DMS153 treated with DMSO at 0.1 percent for 48 hours (cell line): ENCODE data around the gene ARF6.
"Not testable (repeated sequence)": the region's sequence is repeated elsewhere in the genome, so short reads cannot be mapped to it uniquely, and the experiment has no call there.

Experiments used
- DNase-seq: peaks from one replicate; lab custom pipeline; 2025; ENCODE audit not compliant: unreplicated experiment; lab: John Stamatoyannopoulos, UW

The ARF6 gene

DNA sequence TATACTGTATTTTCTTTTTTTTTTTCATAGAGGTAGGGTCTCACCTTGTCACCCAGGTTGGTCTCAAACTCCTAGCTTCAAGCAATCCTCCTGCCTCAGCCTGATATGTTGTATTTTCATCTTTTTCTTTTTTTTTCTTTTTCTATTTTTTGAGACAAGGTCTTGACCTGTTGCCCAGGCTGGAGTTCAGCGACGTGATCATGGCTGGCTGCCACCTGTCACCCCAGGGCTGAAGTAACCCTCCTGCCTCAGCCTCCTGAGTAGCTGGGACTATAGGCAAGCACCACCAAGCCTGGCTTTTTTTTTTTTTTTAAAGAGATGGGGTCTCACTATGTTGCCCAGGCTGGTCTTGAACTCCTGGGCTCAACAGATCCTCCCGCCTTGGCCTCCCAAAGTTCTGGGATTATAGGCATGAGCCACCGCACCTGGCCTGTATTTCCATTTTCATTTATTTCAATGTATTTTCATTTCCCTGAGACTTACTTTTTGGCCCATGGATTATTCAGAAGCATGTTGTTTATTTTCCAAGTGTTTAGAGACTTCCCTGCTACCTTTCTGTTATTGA, 16.2 kb upstream of the ARF6 start:
- DNase-seq = no peak

DNA sequence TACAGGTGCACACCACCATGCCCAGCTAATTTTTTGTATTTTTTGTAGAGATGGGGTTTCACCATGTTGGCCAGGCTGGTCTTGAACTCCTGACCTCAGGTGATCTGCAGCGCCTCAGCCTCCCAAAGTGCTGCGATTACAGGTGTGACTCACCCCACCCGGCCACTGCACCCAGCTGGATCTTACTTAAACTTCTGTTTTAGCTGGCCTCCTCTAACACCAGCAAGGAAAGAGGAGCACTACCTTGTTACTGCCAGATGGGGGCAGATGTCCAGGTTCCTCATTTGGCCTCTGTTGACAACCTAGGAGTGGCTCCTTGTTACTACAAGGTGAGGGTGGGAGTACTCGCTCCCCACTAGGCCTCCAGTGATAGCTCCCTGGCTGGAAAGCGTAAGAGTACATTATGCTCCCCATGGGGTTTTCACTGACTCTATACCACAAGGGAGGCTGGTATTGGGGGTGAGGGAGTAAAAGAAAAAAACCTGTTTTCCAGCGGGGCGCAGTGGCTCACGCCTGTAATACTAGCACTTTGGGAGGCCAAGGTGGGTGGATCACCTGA, 13.2 kb upstream of the ARF6 start:
- DNase-seq = no peak

DNA sequence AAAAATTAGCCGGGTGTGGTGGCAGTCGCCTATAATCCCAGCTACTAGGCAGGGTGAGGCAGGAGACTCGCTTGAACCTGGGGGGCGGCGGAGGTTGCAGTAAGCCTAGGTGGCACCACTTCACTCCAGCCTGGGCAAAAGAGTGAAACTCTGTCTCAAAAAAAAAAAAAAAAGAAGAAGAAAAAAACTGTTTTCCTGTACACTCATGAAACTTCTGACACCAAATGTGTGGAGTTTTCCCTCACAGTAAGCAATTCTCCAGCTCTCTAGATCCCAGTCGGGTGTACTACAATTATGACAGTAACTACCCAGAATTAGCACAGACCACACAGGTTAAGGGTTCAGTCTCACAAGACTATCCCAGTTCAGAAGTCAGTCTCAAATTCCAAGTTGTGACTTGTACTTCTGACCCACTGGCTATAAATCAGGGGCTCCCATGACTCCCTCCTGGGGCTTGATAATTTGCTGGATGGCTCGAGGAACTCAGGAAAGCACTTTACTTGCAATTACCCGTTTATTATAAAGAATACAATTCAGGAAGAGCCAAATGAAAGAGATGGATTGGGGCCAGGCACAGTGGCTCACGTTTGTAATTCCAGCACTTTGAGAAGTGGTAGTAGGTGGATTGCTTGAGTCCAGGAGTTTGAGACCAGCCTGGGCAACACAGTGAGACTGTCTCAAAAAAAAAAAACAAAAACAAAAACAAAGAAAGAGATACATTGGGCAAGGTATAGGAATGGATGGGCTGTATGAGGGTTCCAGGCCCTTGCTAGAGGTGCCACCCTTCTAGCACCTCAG, 12.4 kb upstream of the ARF6 start:
- no peak for DNase-seq

DNA sequence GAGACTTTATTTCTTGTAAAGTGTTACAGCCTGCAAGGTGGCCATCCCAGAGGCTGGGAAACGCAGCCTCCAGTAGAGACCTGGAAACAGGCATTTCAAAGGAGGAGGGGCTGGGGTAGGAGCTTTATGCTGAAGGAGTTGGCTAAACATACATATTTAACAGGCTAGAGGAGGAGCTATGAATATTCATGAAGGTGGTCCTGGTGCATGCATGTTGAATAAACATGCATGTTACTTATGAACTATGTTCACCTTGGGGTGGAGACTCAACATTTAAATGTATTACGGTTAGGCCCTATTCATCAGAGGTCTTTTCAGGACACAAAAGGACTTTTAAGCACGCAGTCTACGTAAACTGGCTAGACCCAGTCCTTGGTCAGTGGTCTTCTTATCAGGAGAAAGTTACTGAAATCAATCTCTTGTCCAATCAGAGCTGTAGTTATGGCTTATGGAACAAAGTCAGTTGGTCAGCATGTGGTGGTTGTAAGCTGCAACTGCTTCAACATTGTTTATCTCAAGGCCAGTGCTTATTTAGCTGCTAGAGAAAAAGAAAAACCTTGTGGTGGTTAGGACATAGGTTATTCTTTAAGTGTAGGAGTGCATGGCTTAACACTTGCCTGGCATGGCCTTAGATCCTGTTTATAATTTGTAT, 11.4 kb upstream of the ARF6 start:
- DNase-seq = no peak

DNA sequence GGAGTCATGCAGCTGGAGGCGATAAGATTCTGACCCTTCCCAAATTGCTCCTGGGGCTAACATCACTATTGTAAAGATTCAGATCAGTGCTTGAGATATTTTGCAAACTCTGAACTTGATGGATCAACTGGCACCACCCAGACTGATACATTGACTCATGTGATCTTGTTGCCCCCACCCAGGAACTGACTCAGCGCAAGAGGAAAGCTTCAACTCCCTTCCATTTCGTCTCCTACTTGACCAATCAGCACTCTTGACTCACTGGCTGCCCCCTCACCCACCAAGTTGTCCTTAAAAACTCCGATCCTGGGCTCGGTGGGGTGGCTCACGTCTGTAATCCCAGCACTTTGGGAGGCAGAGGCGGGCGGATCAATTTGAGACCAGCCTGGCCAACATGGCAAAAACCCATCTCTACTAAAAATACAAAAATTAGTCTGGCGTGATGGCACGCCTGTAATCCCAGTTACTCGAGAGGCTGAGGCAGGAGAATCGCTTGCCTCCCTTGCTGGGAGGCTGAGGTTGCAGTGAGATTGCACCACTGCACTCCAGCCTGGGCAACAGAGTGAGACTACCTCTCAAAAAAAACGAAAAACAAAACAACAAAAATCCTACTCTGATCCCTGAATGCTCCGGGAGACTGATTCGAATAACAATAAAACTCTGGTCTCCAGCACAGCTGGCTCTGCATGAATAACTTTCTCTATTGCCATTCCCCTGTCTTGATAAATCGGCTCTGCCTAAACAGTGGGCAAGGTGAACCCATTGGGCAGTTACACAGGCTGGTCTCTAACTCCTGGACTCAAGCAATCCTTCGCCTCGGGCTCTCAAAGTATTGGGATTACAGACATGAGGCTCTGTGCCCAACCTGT, 9.8 kb upstream of the ARF6 start:
- no peak for DNase-seq

DNA sequence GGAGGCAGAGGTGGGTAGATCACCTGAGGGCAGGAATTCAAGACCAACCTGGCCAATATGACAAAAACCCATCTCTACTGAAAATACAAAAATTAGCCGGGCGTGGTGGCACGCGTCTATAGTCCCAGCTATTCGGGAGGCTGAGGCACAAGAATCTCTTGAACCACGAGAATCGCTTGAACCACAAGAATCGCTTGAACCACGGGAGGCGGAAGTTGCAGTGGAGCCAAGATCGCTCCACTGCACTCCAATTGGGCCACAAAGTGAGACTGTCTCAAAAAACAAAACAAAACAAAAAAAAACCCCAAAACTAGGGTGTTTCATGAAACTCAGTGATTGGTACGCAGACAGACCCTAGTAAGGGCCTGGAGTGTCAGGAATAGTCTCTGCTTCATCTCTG, 6.4 kb upstream of the ARF6 start:
- no peak for DNase-seq

DNA sequence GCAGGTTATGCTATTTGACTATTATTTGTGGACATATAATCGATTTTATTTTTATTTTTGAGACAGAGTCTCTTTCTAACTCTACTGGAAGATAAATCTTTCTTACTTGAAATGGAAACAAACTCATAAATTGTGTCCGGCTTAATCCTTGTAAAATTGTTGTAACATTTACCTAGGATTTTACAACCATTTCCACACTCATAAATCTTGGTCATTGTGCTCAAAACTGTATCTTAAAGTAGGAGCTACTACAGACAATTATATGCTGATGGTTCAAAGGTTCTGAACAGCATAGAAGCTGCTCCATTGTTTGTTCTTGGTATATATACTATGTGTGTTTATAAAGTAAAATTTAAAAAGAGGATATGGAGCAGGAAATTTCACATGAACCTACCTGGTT, 4.6 kb upstream of the ARF6 start:
- DNase-seq = no peak

DNA sequence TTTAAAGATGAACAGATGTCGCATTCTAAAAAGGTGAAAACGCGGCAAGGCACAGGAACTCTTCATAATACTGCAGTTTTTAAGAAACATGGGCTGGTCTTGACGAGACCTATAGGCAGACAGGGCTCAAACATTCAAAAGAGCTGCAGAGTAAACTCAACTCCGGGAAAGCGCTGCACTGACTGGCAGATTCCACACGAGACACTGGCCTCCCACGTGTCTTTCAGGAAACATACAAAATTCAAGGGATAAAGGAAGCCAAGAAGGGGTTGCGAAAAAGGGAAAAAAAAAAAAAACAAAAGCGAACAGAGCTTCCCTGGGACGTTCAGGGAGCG, 614 bp upstream of the ARF6 start:
- DNase-seq = peak; percentile 61

DNA sequence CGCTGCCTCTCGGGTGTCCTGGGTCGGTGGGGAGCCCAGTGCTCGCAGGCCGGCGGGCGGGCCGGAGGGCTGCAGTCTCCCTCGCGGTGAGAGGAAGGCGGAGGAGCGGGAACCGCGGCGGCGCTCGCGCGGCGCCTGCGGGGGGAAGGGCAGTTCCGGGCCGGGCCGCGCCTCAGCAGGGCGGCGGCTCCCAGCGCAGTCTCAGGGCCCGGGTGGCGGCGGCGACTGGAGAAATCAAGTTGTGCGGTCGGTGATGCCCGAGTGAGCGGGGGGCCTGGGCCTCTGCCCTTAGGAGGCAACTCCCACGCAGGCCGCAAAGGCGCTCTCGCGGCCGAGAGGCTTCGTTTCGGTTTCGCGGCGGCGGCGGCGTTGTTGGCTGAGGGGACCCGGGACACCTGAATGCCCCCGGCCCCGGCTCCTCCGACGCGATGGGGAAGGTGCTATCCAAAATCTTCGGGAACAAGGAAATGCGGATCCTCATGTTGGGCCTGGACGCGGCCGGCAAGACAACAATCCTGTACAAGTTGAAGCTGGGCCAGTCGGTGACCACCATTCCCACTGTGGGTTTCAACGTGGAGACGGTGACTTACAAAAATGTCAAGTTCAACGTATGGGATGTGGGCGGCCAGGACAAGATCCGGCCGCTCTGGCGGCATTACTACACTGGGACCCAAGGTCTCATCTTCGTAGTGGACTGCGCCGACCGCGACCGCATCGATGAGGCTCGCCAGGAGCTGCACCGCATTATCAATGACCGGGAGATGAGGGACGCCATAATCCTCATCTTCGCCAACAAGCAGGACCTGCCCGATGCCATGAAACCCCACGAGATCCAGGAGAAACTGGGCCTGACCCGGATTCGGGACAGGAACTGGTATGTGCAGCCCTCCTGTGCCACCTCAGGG, 679 bp downstream of the ARF6 start:
- no peak for DNase-seq

DNA sequence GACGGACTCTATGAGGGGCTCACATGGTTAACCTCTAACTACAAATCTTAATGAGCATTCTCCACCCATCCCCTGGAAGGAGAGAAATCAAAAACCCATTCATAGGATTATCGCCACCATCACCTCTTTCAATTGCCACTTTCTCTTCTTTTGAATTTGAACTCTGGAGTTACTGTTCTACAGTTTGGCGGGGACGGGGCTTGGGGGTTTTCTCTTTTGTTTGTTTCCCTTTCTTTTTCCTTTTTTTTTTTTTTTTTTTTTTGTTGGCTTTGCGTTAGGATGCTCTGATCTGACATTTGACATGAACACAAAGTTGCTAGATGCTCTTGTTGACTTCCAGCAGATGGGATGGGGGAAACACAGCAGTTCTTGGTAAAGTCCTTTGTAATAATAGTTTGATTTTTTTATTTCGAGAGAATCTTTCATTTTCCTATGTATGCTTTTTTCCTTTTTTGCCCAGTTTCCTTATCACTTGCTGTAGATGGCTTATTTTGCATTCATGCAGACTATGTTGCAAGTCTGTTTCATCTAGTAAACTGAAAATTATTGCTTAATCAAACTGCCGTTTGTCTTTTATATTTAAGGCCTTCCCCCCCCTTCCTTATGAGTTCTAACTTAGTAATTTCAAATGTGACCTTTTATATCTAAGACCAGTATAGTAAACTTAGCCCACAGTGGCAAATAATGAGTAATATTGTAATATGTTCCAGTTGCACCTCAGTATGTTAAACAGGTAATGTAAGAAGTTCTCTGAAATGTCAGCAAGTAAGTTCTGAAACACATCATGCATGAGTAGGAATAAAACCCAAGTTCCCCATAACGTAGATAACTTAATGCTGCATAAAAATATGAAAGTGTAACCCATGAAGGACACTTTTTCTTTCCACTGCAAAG, 1.6 kb downstream of the ARF6 start:
- DNase-seq = not testable (repeated sequence)

DNA sequence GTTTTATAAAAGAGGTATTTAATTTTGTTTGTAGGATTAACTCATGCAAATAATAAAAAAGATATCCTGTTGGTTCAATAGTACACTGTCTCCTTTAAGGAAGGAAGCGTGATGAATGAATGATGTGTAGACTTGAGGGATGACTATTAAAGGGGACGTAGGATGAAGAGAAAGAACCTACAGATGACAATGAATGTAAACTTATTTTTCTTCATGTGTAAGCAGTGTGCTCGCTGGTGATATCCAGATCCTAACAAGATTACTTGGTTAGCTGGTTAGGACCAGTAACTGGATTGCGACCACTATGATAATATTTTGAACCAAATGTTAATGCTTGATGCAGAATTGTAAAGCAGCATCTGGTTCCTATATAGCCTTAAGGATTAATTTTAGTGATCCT, 2.6 kb downstream of the ARF6 start:
- DNase-seq = no peak

DNA sequence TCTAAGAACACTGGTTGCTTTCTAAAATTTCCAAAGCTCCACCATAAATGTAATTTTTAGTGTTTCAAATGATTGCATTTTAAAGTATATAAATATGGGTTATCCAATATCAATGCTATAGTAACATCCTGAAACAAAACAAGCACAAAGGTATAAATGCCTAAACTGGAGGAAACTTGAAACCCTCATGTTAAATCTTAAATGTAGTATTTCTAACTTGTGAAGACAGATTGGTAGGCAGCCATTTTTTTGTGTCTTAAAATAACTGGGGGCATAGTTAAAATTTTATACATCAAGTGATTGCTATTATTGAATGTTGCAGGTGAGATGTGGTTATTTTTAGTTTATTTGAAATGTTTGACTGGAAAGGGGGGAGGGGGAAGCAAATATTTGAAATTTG, 3.4 kb downstream of the ARF6 start:
- not testable (repeated sequence) for DNase-seq

DNA sequence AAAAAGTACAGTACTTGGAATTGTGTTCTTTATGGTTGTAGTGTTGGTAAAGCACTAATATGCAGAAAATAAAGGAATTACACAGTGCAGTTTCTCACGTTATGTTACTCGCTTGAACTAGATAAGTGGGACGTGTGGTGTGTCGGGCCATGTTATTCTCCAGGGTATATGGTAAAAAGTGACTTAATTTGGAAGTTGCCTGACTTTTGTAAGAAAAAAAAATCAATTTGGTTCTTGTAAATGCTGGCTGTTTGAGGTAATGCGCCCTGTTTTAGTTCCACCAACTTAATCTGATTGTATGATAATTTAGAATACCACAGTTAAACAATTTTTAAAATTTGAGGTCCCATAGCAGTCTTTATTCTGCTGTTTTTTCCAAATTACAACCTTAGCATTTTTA, 4.1 kb downstream of the ARF6 start:
- DNase-seq = no peak

DNA sequence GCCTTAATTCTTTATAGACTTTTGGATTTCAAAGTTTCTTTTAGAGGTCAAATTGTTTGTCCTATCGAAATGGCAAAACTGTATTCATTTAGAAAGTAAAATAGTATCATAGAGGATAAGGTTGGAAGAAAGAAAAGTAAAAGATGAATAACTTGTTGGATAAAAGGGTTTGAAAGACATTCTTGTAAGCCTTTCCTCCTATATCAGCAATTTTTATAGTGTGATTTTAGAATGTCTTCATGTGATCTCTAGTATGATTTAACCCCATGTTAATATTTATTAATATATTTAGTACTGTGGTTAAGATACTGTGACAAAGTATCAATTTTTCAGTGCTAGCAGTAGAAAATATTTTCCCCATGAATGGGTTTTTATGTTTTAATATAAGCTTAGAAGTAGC, 4.5 kb downstream of the ARF6 start:
- DNase-seq = no peak

DNA sequence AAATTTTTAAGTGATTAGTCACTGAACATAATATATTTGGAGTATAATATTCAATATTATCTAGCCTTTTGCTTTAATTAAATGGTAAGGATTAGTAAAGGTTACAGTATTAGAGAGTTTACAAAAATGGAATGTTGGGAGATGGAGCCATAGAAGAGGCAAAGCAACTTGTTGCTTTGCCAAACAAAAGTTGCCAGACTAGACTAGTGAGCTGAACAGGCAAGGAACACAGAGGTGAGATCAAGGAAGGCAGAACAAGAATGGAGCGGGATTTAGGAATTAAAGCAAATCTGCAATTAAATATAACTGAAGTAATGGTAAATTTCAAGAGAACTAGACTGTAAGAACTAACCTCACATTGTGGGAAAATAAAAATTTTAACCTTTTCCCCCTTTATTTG, 5.1 kb downstream of the ARF6 start:
- DNase-seq = no peak

DNA sequence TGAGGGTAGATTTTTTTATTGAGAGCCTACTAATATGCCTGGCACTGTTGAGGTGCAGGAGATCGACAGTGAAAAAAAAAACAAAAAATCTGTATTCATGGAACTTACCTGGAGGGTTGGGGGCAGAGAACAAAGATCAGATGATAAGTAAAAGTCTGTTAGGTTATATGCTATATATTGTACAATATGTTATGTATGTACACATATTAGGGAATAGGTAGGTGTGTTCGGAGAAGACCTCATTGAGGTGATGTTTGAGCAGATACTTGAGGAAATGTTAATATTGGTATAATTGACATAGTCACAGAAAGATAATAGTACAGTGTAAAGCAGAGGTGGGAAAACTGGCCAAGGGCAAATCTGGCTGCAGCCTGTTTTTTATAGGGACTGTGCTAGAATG, 5.6 kb downstream of the ARF6 start:
- DNase-seq = no peak

DNA sequence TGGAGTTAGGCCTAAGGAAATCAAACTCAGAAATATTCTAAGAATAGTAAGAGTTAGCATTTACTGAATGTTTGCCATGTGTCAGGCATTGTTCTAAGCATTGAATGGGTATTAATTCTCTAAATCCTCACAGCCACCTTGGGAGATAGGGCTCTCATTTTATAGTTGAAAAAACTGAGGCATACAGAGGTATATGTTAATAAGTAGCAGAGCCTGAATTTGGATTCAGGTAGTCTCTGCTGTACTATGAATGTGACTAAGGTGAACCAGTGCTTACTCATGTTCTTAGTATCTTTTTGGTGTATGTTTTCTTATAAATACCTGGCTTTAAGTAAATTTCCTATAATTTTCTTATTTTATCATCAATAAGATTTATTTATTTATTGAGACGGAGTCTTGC, 8.1 kb downstream of the ARF6 start:
- no peak for DNase-seq

DNA sequence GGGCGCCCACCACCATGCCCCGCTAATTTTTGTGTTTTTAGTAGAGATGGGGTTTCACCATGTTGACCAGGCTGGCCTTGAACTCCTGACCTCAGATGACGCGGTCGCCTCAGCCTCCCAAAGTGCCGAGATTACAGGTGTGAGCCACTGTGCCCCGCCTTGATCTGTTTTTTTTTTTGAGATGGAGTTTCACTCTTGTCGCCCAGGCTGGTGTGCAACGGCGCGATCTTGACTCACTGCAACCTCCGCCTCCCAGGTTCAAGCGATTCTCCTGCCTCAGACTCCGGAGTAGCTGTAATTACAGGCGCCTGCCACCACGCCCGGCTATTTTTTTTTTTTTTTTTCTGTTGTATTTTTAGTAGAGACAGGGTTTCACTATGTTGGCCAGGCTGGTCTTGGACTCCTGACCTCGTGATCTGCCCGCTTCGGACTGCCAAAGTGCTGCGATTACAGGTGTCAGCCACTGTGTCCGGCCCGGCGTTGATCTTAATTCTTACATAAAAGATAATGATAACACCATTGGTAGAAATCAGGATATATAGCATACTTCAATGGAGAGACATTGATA, 9.9 kb downstream of the ARF6 start:
- DNase-seq = not testable (repeated sequence)

DNA sequence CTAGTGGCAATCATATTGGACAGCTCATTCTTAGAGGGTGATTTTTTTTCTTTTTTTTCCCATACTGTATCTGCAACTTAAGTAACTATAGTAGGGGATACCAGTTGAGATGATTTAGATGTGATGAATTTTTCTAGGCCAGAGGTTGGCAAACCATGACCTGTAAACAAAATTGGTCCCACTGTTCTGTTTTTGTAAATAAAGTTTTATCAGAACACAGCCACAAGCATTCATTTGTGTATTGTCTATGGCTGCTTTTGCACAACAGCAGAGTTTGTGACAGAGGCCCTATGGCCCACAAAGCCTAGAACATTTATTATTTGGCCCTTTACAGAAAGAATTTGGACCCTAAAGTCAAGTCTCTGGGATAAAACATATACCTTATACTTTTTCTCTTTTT, 11.4 kb downstream of the ARF6 start:
- no peak for DNase-seq
